Measurements from ENCODE around the gene ASTN1. TPM values are rescaled to one million over a fixed set of nuclear protein-coding genes. Genes with fewer than 3 reads are reported as not detected.

The ASTN1 gene
- total and polyA plus RNA-seq, 9 of the 15 experiments (the other 6 are each of a cell fraction or from before 2014, with no cell fraction given): 0.05 to 0.22 (median 0.18) TPM

DNA sequence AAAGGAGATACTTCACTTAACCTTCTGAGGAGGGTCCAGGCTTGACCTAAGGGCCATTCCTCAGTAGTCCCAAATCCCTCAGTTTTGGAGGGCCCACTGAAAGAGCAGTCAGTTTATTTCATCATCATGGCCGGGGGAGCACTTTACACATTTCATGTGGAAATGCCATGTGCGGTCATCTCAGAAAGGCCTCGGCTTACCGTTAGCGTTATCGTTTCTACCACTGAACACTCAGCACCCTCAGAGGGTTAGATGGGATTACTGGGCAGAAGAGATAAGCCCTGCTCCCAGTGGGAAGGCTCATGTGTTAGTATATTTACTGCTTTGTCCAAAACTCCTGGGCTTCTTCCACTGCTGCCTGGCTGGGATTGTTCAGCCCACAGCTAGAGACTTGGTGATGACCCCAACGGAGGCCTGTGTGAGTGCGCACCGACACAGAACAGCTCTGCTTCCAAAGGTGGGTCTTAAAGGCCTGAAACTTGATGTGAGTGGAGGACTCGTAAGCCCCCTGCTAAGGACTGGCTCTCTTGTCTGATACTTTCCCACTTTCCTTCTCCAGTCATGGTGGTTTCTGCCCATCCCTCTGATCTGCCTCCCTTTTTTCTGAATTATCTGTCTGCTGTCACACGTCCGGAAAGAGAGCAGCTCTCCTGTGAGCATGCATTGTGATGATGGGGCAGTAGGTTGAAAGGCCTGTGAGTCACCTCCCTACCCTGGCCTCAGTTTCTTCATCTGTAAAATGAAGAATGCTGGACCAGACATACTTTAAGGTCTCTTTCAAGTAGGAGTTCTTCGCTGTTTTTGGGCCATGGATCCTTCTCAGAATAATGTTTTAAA lies 284.5 kb downstream of the ASTN1 start (continued):
- TF ChIP-seq NRF1 (conservative IDR thresholded peaks at IDR 0.05 in 1 of 2, IDR thresholded peaks at IDR 0.05 in 1 of 2) (peak; percentile 31 to 40; a peak in 3 of 4 replicates), RNF2 (IDR thresholded peaks at IDR 0.05) (peak; percentile 94), HNRNPK (IDR thresholded peaks at IDR 0.05; ENCODE audit: low read depth, low read length, poor library complexity, severe bottlenecking) (no peak), ZKSCAN3 (CRISPR knock-in tag; IDR thresholded peaks at IDR 0.05) (no peak), GTF2B (IDR thresholded peaks at IDR 0.05; ENCODE audit: extremely low read depth, insufficient read length) (no peak), NR1H2 (CRISPR knock-in tag; IDR thresholded peaks at IDR 0.05) (no peak), NFE2 (IDR thresholded peaks at IDR 0.05; ENCODE audit: low read depth) (peak; percentile 60), HMG20A (CRISPR knock-in tag; conservative IDR thresholded peaks at IDR 0.05) (no peak), PHB (CRISPR knock-in tag; IDR thresholded peaks at IDR 0.05) (no peak), KLF1 (tag; IDR thresholded peaks at IDR 0.05) (no peak), NBN (IDR thresholded peaks at IDR 0.05; ENCODE audit: low read depth) (peak; percentile 78; the same call in 1 of the 2 replicates), NCOA2 (IDR thresholded peaks at IDR 0.05; ENCODE audit: partially characterized antibody in 2 of 2) (peak in 1 of 2 experiments; percentile 58), ZNF695 (CRISPR knock-in tag; IDR thresholded peaks at IDR 0.05) (no peak), HOXB6 (CRISPR knock-in tag; IDR thresholded peaks at IDR 0.05; ENCODE audit: borderline replicate concordance) (no peak), FOS (IDR thresholded peaks at IDR 0.05; ENCODE audit: extremely low read depth, insufficient read length) (no peak), STAT5B (CRISPR knock-in tag; IDR thresholded peaks at IDR 0.05) (no peak), MED1 (CRISPR knock-in tag; IDR thresholded peaks at IDR 0.05; ENCODE audit: borderline replicate concordance) (no peak), THRAP3 (IDR thresholded peaks at IDR 0.05; ENCODE audit: borderline replicate concordance) (no peak)
- TF ChIP-seq, protein P1, sequence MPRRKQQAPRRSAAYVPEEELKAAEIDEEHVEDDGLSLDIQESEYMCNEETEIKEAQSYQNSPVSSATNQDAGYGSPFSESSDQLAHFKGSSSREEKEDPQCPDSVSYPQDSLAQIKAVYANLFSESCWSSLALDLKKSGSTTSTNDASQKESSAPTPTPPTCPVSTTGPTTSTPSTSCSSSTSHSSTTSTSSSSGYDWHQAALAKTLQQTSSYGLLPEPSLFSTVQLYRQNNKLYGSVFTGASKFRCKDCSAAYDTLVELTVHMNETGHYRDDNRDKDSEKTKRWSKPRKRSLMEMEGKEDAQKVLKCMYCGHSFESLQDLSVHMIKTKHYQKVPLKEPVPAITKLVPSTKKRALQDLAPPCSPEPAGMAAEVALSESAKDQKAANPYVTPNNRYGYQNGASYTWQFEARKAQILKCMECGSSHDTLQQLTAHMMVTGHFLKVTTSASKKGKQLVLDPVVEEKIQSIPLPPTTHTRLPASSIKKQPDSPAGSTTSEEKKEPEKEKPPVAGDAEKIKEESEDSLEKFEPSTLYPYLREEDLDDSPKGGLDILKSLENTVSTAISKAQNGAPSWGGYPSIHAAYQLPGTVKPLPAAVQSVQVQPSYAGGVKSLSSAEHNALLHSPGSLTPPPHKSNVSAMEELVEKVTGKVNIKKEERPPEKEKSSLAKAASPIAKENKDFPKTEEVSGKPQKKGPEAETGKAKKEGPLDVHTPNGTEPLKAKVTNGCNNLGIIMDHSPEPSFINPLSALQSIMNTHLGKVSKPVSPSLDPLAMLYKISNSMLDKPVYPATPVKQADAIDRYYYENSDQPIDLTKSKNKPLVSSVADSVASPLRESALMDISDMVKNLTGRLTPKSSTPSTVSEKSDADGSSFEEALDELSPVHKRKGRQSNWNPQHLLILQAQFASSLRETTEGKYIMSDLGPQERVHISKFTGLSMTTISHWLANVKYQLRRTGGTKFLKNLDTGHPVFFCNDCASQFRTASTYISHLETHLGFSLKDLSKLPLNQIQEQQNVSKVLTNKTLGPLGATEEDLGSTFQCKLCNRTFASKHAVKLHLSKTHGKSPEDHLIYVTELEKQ (CRISPR knock-in tag; IDR thresholded peaks at IDR 0.05): no peak
- TF ChIP-seq, protein P2, sequence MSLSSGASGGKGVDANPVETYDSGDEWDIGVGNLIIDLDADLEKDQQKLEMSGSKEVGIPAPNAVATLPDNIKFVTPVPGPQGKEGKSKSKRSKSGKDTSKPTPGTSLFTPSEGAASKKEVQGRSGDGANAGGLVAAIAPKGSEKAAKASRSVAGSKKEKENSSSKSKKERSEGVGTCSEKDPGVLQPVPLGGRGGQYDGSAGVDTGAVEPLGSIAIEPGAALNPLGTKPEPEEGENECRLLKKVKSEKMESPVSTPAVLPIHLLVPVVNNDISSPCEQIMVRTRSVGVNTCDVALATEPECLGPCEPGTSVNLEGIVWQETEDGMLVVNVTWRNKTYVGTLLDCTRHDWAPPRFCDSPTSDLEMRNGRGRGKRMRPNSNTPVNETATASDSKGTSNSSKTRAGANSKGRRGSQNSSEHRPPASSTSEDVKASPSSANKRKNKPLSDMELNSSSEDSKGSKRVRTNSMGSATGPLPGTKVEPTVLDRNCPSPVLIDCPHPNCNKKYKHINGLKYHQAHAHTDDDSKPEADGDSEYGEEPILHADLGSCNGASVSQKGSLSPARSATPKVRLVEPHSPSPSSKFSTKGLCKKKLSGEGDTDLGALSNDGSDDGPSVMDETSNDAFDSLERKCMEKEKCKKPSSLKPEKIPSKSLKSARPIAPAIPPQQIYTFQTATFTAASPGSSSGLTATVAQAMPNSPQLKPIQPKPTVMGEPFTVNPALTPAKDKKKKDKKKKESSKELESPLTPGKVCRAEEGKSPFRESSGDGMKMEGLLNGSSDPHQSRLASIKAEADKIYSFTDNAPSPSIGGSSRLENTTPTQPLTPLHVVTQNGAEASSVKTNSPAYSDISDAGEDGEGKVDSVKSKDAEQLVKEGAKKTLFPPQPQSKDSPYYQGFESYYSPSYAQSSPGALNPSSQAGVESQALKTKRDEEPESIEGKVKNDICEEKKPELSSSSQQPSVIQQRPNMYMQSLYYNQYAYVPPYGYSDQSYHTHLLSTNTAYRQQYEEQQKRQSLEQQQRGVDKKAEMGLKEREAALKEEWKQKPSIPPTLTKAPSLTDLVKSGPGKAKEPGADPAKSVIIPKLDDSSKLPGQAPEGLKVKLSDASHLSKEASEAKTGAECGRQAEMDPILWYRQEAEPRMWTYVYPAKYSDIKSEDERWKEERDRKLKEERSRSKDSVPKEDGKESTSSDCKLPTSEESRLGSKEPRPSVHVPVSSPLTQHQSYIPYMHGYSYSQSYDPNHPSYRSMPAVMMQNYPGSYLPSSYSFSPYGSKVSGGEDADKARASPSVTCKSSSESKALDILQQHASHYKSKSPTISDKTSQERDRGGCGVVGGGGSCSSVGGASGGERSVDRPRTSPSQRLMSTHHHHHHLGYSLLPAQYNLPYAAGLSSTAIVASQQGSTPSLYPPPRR (CRISPR knock-in tag; IDR thresholded peaks at IDR 0.05; ENCODE audit: borderline replicate concordance): no peak

Measured in K562 (cell line).